AG04450 (cell line): ENCODE results near the gene NDUFB10. TPM values are rescaled to one million over a fixed set of nuclear protein-coding genes. Genes with fewer than 3 reads are reported as not detected.

Experiments used
- CTCF ChIA-PET: fragments of 300-600, 350-600 bp; formaldehyde crosslinking; extraction: SDS; loops from one replicate; lab custom pipeline; 2022; ENCODE audit warnings: antibody characterized with exemption, inconsistent platforms; lab: Charles Lee
- POLR2A ChIA-PET: fragments of 350-600 bp; formaldehyde crosslinking; extraction: SDS; loops from one replicate; lab custom pipeline; 2021; ENCODE audit warnings: antibody characterized with exemption, inconsistent platforms; lab: Yijun Ruan, JAX
- DNase-seq: peaks from one replicate; pipeline ENCODE4 v3.0.0-alpha.2; 2011; ENCODE audit warnings: low read depth, low spot score
- H3K27ac ChIP-seq: one replicate; pipeline ENCODE4 v1.5.1; 2012; ENCODE audit warnings: low read depth, low read length, control low read depth
- H3K27me3 ChIP-seq: one replicate; pipeline ENCODE4 v1.6.0; 2012; ENCODE audit warnings: low read length; ENCODE audit not compliant: control insufficient read depth, insufficient read depth
- H3K4me3 ChIP-seq: 2 replicates; pipeline ENCODE4 v1.5.1; 2011; ENCODE audit warnings: mild to moderate bottlenecking, low read depth, low read length, control low read depth
- H3K9me3 ChIP-seq: 2 replicates; pipeline ENCODE4 v1.5.1; 2012; ENCODE audit warnings: low read length; ENCODE audit not compliant: control insufficient read depth, insufficient read depth
- CTCF ChIP-seq: IDR thresholded peaks from 2 replicates; pipeline ENCODE4 v1.5.1; 2011; ENCODE audit warnings: low read depth, low read length, control low read depth, inconsistent platforms
- polyA plus RNA-seq: library from polyadenylated mRNA; depleted of rRNA; stranded (reverse); fragments of >200 nt; gene quantifications from 2 replicates; pipeline ENCODE4 v1.2.3, GENCODE V29; 2011

The NDUFB10 gene
- polyA plus RNA-seq, 1 experiment = 126 TPM

DNA sequence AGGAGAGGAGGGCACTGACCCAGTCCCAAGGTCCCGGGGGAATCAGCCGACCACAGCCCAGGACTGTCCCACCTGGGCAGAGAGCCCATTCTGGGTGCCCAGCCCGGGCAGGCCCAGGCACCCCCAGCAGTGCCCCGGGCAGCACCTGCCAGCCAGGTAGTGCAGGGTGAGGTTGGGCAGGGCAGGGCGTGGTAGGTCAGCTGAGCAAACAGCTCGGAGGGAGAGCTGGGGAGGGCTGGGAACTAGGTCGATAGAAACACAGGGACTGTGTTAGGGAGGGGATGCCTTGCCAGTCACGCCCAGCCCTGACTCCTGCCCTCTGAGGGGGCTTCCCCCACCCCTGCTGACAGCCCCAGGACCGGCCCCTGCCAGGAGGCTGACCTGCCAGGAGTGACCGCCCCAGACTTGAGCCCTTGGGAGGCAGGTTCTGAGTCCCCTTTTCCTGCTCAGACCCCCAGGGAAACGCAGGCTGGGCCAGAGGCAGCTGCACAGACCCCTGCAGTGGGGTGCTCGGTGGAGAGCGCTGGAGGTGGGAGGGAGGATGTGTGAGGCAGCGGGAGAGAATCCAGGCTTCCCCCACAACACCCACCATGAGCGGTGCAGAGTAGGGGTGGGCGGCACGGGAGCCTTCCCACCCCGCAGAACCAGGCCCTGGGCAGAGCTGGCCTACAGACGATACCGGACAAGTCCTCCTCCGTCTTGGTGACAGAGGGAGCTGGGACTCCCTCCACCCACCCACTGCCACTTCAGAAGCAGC lies 45.8 kb upstream of the NDUFB10 start:
- Histone ChIP-seq H3K27ac (no peak overlapping the region), H3K4me3 (no peak overlapping the region), H3K9me3 (no peaks in the 10 kb centered on the region; the same call in 1 of the 2 replicates), H3K27me3 (peaks cover 62% of the 10 kb centered on the region)
- ChIA-PET POLR2A (no interaction called here), CTCF (no interaction called here)
- no peak for TF ChIP-seq CTCF
- no peak for DNase-seq

GRCh38 chr16:1914084-1914608 lies 45.2 kb upstream of the NDUFB10 start:
- Histone ChIP-seq H3K27me3 (peaks cover 62% of the 10 kb centered on the region), H3K27ac (no peak overlapping the region), H3K4me3 (no peak overlapping the region), H3K9me3 (no peaks in the 10 kb centered on the region; the same call in 1 of the 2 replicates)
- TF ChIP-seq CTCF = no peak
- POLR2A ChIA-PET = no interaction called here
- DNase-seq = no peak
- CTCF ChIA-PET = no interaction called here

DNA sequence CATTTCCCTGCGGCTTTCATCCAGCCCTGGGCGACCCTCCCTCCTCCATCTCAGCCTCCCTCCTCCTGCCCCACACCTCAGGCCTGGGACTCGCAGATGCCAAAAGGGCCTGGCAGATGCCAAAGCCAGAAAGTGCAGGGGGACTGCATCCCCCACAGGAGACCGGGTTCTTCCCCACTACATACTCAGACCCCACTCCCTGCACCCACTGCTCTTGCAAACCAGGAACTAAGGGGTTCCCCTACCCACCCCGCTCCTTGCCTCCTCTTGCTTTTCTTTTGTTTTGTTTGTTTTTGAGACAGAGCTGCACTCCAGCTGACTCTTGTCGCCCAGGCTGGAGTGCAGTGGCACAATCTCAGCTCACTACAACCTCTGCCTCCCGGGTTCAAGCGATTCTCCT lies 44.4 kb upstream of the NDUFB10 start:
- POLR2A ChIA-PET = no interaction called here
- H3K4me3 ChIP-seq = no peak overlapping the region
- no peak for TF ChIP-seq CTCF
- DNase-seq = no peak
- H3K9me3 ChIP-seq = no peaks in the 10 kb centered on the region; the same call in 1 of the 2 replicates
- H3K27me3 ChIP-seq = peaks cover 65% of the 10 kb centered on the region
- H3K27ac ChIP-seq = no peak overlapping the region
- CTCF ChIA-PET = no interaction called here

DNA sequence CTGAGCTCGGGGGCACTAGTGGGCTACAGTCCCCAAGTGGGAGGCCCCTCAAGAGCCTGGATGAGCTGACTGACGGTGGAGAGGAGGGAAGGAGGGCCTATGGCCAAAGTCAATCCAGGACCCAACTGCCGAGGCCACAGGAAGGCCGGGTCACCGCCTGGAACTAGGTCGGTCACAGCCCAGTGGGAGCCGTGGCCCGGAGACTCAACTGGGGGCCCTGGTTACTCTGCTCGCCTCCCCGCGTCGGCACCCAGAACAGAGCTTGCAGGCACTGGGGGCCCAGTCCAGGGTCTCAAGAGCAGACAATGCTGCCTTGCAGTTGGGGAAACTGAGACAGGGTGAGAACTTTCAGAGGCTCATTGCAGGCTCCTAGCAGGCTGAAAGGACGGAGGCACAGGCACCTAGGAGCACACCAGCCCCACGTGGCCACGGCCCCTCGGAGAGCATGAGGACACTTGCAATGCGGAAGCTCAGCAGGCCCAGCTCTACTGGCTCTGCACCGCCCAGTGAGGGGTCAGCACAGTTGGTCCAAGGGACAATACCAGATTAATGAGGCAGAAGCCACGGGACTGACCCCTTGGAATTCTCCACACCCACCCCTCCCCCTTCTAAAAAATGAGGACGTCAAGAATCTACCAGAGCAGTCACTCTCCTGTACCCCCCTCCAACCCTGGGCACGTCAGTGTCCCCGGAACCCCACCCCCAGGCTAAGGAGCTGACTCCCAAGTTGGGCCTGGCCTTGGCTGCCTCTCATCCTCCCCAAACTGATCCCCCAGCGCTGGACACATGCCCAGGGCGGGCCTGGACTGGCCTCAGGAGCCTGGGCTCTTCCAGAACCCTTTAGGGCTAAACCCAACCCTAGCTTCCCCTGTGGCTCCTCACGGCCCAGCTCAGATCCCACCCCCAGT lies 43.4 kb upstream of the NDUFB10 start:
- POLR2A ChIA-PET = no interaction called here
- peaks cover 74% of the 10 kb centered on the region for H3K27me3 ChIP-seq
- DNase-seq = no peak
- peaks cover 3% of the 10 kb centered on the region; the same call in 1 of the 2 replicates for H3K9me3 ChIP-seq
- no peak overlapping the region for H3K27ac ChIP-seq
- CTCF ChIA-PET = interaction anchor here (0.5 kb wide), 1 partner anchor 33 kb away, joined by 5 read pairs; no protein-coding TSS in a partner anchor
- H3K4me3 ChIP-seq = no peak overlapping the region
- TF ChIP-seq CTCF = no peak
